Upper lobe of left lung (tissue), 6 donors: ENCODE results near the gene ID2. TPM values are rescaled to one million over a fixed set of nuclear protein-coding genes. Genes with fewer than 3 reads are reported as not detected.

Experiments
- ATAC-seq, 2 donors: fragments of 200-7000 bp; cut with Tn5 transposase; one replicate each; pipeline ENCODE4 v1.9.1; 2022; ENCODE audit warnings: mild to moderate bottlenecking in 2 of 2, moderate library complexity in 2 of 2; ENCODE audit not compliant: low FRiP score in 2 of 2
- DNase-seq, 2 donors: peaks; one replicate each; pipeline ENCODE4 v3.0.0-alpha.2; 2019 to 2020
- H3K27ac ChIP-seq, 4 donors: fragments of 200-600 bp; sonication (generic); one replicate each; pipeline ENCODE4 v1.5.1; 2016 to 2019
- H3K27me3 ChIP-seq, 4 donors: fragments of 200-600 bp; sonication (generic); one replicate each; pipeline ENCODE4 v1.5.1; 2017 to 2019
- H3K36me3 ChIP-seq, 4 donors: fragments of 200-600 bp; sonication (generic); one replicate each; pipeline ENCODE4 v1.5.1; 2016 to 2019
- H3K4me1 ChIP-seq, 4 donors: fragments of 200-600 bp; sonication (generic); one replicate each; pipeline ENCODE4 v1.5.1; 2018 to 2019
- H3K4me3 ChIP-seq, 4 donors: fragments of 200-600 bp; sonication (generic); one replicate each; pipeline ENCODE4 v1.5.1; 2017 to 2019; ENCODE audit warnings: mild to moderate bottlenecking in 2 of 4, moderate library complexity in 1 of 4
- H3K9me3 ChIP-seq, 4 donors: fragments of 200-600 bp; sonication (generic); one replicate each; pipeline ENCODE4 v1.5.1; 2018 to 2019
- CTCF ChIP-seq, 6 experiments: fragments of 450-650 bp in 4 of 6; fragments of 200-600 bp in 2 of 6; sonication (generic) in 2 of 6; IDR thresholded peaks; one replicate each; pipeline ENCODE4 v1.5.1; 2016 to 2019; ENCODE audit warnings: antibody characterized with exemption in 6 of 6
- EP300 ChIP-seq, 4 donors: sonication (generic); formaldehyde crosslinking; IDR thresholded peaks; one replicate each; pipeline ENCODE4 v1.5.1; 2017; ENCODE audit warnings: antibody characterized with exemption in 4 of 4, control low read depth in 2 of 4
- POLR2A ChIP-seq, 4 donors: fragments of 450-650 bp; IDR thresholded peaks; one replicate each; pipeline ENCODE4 v1.5.1; 2016 to 2017; ENCODE audit warnings: antibody characterized with exemption in 4 of 4, mild to moderate bottlenecking in 2 of 4
- POLR2AphosphoS5 ChIP-seq, 2 donors: sonication (generic); formaldehyde crosslinking; IDR thresholded peaks; one replicate each; pipeline ENCODE4 v1.5.1; 2017; ENCODE audit warnings: antibody characterized with exemption in 2 of 2
- WGBS, 2 donors: methylation state at CpG; one replicate each; pipeline ENCODE4 v1.1.5; 2017 to 2018; 5-methylcytosine and 5-hydroxymethylcytosine counted together
- total RNA-seq, 6 donors: library from RNA; depleted of rRNA in 4 of 6; stranded (reverse); fragments of >200 nt in 4 of 6; gene quantifications; one replicate each; pipeline versions ENCODE4 v1.1.0 to v1.2.1, GENCODE V29; 2016 to 2021
- donor health status: DM: no; HTN: no; CAD: no; lungs with moderate emphysema.
- donor health status: DM: no; HTN: yes; CAD: no; lungs with severe emphysema.

The ID2 gene
- total RNA-seq, 6 donors from 2014 or later, result 85.4 to 175 (median 110) TPM

DNA sequence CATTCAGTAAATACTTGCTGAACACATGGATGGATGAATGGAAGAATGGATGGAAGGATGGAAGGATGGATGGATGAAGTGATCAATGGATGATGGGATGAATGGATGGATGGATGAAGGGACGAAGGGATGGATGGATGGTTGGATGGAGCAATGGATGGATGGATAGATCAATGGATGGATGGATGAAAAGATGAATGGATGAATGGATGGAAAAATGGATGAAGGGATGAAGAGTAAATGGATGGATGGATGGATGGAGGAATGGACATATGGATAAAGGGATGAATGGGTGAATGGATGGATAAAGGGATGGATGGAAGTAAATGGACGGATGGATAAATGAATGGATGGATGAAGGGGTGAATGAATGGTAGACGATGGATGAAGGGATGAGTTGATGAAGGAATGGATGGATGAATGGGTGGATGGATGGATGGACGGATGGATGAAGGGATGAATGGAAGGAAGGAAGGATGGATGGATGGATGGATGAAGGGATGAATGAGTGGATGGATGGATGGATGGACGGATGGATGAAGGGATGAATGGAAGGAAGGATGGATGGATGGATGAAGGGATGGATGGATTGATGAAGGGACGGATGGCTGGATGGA lies 13.9 kb upstream of the ID2 start:
- Histone ChIP-seq H3K4me3 (no peak overlapping the region), H3K4me1 (peaks cover 0 to 4% (median 0%) of the 10 kb centered on the region in 4 donors), H3K27me3 (no peaks in the 10 kb centered on the region), H3K27ac (no peak overlapping the region), H3K36me3 (no peaks in the 10 kb centered on the region), H3K9me3 (no peaks in the 10 kb centered on the region)
- DNase-seq (no peak), ATAC-seq (no peak)
- no peak for TF ChIP-seq CTCF (IDR thresholded peaks at IDR 0.05)
- TF ChIP-seq EP300 (IDR thresholded peaks at IDR 0.05), result no peak
- no peak for TF ChIP-seq POLR2A (IDR thresholded peaks at IDR 0.05)
- TF ChIP-seq POLR2AphosphoS5 (IDR thresholded peaks at IDR 0.05), result no peak
- 82 to 84% methylated on average over 6 of the region's 6 CpGs for WGBS, 2 donors

- Histone ChIP-seq H3K9me3 (peaks cover 0 to 4% (median 2%) of the 10 kb centered on the region in 4 donors), H3K36me3 (no peaks in the 10 kb centered on the region), H3K4me1 (peaks cover 0 to 4% (median 0%) of the 10 kb centered on the region in 4 donors), H3K27ac (no peak overlapping the region), H3K4me3 (no peak overlapping the region), H3K27me3 (no peaks in the 10 kb centered on the region)
- no peak for DNase-seq
- WGBS, 2 donors, result 65 to 92% methylated on average over 3 of the region's 3 CpGs
- TF ChIP-seq CTCF (IDR thresholded peaks at IDR 0.05), result no peak
- no peak for TF ChIP-seq POLR2A (IDR thresholded peaks at IDR 0.05)
- TF ChIP-seq EP300 (IDR thresholded peaks at IDR 0.05), result no peak
- ATAC-seq, result peak in 1 of 2 donors; percentile 72
Measured at GRCh38 chr2:8669157-8669817, 12.6 kb upstream of the ID2 start.

DNA sequence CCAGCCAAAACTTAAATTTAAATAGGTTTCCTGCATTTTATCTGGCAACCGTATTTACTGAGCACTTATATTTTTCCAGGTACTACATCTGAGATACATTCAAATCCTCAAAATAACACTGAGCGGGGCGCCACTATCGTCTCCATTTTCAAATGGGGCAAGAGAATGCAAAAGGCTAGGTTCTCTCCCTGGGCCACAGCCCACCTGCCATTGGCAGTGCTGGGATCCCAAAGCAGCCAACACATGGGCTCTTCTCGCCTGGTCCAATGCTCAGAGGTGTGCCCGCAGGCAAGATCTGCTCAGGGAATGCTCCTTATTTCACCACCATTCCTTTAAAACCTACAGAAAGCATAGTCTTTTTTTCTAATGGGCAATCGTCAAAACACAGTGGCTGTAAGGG lies 11.3 kb upstream of the ID2 start:
- ATAC-seq, result no peak
- peaks cover 0 to 11% (median 5%) of the 10 kb centered on the region in 4 donors for H3K9me3 ChIP-seq

DNA sequence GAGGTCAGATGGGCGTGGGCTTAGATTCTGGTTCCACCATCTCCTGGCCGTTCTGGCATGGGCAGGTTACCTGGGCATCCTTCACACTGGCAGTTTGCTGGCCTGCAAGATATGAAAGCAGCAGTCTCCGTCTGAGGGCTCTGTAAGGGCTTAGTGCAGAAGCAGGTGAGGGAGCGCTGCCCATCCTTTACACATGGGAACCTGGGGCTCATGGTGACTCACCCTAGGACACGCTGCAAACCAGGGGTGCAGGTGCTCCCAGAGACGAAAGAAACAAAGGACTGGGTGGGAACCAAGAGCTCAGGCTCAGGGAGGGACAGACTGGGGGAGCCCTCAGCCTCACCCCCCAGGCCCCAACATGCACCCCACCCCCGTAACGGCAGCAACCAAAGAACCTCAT lies 10.7 kb upstream of the ID2 start:
- TF ChIP-seq CTCF (IDR thresholded peaks at IDR 0.05) (no peak), POLR2AphosphoS5 (IDR thresholded peaks at IDR 0.05) (no peak), POLR2A (IDR thresholded peaks at IDR 0.05) (no peak), EP300 (IDR thresholded peaks at IDR 0.05) (no peak)
- 89 to 98% methylated on average over 6 to 8 of the region's 8 CpGs for WGBS, 2 donors
- no peaks in the 10 kb centered on the region for H3K27me3 ChIP-seq
- no peaks in the 10 kb centered on the region for H3K36me3 ChIP-seq
- ATAC-seq (no peak), DNase-seq (no peak)
- H3K4me1 ChIP-seq, result peaks cover 3 to 7% (median 4%) of the 10 kb centered on the region in 4 donors
- H3K4me3 ChIP-seq, result no peak overlapping the region
- peaks cover 0 to 11% (median 5%) of the 10 kb centered on the region in 4 donors for H3K9me3 ChIP-seq
- no peak overlapping the region for H3K27ac ChIP-seq

More for the DNA sequence above, 11.3 kb upstream of the ID2 start:
- H3K27me3 ChIP-seq, result no peaks in the 10 kb centered on the region
- no peak overlapping the region for H3K27ac ChIP-seq
- H3K4me3 ChIP-seq, result no peak overlapping the region
- peaks cover 0 to 4% (median 0%) of the 10 kb centered on the region in 4 donors for H3K4me1 ChIP-seq
- no peak for DNase-seq
- WGBS, 2 donors, result 97% methylated on average over 7 of the region's 7 CpGs
- TF ChIP-seq CTCF (IDR thresholded peaks at IDR 0.05) (no peak), POLR2AphosphoS5 (IDR thresholded peaks at IDR 0.05) (no peak), EP300 (IDR thresholded peaks at IDR 0.05) (no peak), POLR2A (IDR thresholded peaks at IDR 0.05) (no peak)
- no peaks in the 10 kb centered on the region for H3K36me3 ChIP-seq
